NCI-H187 (cell line): ENCODE measurements around the gene ZBTB37.
"Not testable (repeated sequence)": the region's sequence is repeated elsewhere in the genome, so short reads cannot be mapped to it uniquely, and the experiment has no call there.

ENCODE experiments used
- DNase-seq, 2 experiments: peaks; one replicate each; lab custom pipeline; 2025; lab: John Stamatoyannopoulos, UW

The ZBTB37 gene

DNA sequence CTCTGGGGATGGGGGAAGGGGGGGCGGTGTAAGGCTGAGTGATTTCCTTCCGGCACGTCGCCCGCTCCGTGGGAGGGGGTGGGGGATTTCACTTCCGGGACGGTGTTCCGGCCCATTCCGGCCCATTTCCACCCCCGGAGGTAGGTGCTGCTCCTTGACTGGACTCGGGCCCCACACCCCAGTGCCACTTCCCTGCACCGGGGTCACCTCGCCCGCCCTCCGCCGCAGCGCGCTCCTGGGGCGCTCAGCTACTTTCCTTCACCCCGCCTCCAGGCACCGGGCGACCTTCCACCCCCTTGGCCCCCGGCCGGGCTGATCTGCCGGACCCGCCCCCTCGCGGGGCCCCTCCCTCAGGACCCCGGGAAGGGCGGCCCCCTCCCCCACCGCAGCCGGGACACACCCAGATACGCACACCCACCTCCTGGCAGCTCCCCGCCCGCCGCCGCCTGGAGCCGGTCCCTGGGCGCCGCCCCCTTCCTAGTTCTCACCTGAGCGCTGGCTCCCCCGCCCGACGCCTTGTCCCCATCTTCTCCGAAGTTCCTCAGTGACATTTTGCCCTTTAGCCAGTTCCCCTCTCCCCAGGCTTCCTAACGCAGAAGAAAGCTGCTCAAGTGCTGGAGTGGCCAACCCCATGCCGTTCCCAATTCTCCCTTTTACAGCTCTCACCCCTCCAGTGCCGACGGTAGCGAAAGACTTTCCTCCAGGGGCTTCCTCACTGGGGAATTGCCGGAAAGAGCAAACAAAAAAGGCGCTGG lies at the start of gene ZBTB37:
TSS of gene ZBTB37 (plus strand) at position 115 of the 755 bp plus-strand sequence. CDS start 1,846 bp downstream, outside the sequence.
- peak; percentile 98 to 99 for DNase-seq

GRCh38 chr1:173818459-173818858 lies 49.7 kb upstream of the ZBTB37 start:
- no peak for DNase-seq

DNA sequence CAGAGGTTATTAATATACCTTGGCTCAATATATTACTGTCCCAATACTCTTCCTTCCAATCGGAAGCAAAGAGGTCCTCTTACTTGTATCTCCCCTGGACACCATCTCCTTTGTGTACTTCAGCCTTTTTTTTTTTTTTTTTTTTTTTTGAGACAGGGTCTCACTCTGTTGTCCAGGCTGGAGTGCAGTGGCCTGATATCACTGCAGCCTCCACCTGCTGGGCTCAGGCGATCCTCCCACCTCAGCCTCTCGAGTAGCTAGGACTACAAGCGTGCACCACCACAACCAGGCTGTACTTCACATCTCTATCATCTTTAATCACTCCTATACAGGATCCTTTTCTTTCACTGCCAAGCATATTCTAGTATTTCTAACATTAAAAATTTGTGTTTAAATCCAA lies 46.5 kb upstream of the ZBTB37 start:
- DNase-seq, result no peak

DNA sequence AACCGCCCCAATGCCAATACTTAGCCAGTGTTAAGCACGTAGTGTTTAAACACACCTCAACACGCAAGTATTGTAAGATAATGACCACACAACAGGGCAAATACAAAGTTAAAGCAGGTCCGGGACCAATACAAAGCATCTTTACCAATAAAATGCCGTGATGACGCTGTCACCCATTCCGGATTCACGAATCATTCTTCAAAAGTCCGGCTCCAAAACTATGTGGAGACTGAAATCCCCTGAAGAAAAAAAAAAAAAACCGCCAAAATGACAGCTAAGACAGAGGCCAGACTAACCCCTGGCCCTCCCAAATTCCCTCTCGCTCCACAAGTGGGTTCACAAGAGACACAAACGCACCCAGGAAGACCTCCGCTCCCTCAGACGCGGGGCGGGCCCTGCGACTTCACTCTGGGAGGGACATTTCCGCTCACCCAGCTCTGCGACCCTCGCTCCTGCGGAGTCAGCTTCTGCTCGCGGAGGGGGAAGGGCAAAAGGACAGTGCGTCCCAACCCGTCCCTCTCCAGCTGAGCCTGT lies 44.3 kb upstream of the ZBTB37 start:
- no peak for DNase-seq

- peak; percentile 99 for DNase-seq
Measured at GRCh38 chr1:173824315-173825081, 43.7 kb upstream of the ZBTB37 start, which contains the start of the genes CENPL and DARS2. CENPL (minus strand) TSS chr1:173824883; CDS start chr1:173811299, 13,584 bp downstream. DARS2 (plus strand) TSS chr1:173824673; CDS start chr1:173825230, 557 bp downstream.

DNA sequence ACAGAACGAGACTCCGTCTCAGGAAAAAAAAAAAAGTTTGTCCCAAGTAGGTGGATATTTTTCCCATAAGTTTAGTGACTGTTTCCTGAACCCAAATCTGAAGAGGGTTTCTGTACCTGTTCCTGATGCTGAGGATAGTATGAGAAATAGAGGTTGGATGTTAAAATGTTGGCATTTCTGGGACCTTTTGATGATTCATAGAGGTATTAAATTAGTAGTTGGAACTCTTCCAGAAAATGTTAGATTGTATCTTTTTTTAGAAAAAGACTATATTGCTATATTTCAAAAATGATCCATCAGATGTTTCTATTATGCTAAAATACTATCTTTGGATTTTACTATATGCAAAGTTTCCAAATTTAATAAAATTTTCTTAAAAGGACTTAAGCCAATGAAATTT lies 40.6 kb upstream of the ZBTB37 start:
- DNase-seq, result no peak

DNA sequence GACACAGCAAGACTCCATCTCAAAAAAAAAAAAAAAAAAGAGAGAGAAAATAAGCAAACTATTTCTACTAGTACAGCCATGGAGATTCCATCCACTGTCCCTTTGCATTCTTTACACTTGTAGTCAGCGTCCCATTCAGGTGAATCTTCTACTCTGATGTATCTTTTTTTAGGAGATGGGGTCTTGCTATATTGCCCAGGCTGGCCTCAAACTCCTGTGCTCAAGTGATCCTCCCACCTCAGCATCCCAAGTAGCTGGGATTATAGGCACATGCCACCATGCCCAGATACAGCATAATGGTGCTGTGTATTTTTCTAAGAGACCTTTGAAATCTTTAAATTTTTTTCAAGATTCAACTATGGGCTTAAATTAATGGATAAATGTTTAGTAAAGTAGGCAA lies 35.4 kb upstream of the ZBTB37 start:
- DNase-seq, result no peak

GRCh38 chr1:173852105-173852504 lies 16.1 kb upstream of the ZBTB37 start:
- DNase-seq, result no peak

- no peak for DNase-seq
Measured at GRCh38 chr1:173853074-173853473, 15.1 kb upstream of the ZBTB37 start.

DNA sequence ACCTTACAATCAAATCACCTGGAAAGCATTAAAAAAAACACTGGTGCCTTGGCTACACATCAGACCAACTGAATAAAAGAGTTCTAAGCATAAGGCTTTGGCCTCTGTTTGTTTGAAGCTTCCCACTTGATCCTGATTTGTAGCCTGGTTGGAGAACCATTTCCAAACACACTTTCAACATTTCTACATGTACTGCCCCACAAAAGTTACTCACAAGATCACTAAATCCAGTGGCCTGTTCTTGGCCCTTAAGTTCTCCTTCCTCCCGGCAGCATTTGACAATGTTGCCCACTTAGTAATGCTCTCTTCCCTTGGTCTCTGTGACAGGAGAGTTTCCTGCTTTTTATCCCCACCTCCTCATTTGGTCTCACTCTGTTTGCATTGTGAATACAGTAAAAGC lies 12.2 kb upstream of the ZBTB37 start:
- DNase-seq, result no peak

GRCh38 chr1:173856903-173857302 lies 11.3 kb upstream of the ZBTB37 start:
- DNase-seq, result no peak

- DNase-seq, result no peak
Measured at GRCh38 chr1:173857363-173857917, 10.7 kb upstream of the ZBTB37 start.

- not testable (repeated sequence) for DNase-seq
Measured at GRCh38 chr1:173859547-173859946, 8.6 kb upstream of the ZBTB37 start.

- no peak for DNase-seq
Measured at GRCh38 chr1:173860065-173860464, 8.1 kb upstream of the ZBTB37 start.

DNA sequence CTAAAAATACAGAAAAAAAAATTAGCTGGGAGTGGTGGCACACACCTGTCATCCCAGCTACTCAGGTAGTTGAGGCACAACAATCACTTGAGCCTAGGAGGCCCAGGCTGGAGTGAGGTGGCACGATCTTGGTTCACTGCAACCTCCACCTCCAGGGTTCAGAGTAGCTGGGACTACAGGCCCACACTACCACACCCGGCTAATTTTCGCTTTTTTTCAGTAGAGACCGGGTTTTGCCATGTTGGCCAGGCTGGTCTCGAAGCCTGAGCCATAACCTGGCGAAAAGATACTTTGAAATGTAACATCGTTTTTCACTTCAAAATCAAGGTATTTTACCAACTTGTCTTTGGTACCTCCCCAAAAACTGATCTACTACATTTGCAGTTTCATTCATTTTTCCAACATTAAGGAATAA lies 6.4 kb upstream of the ZBTB37 start:
- DNase-seq, result no peak

DNA sequence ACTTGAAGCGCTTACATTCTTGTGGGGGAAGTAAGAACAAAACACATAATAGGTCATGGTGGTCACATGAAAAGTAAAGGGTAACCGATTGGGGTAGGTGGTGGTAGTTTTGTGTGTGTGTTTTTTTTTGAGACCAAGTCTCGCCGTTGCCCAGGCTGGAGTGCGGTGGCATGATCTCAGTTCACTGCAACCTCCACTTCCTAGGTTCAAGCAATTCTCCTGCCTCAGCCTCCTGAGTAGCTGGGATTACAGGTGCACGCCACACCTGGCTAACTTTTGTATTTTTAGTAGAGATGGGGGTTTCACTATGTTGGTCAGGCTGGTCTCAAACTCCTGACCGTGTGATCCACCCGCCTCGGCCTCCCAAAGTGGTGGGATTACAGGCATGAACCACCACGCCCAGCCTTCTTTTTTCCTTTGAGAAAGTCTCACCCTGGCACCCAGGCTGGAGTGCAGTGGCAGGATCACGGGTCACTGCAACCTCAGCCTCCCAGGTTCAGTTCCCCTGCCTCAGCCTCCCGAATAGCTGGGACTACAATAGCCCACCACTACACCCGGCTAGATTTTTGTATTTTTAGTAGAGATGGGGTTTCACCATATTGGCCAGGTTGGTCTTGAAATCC lies 5.9 kb upstream of the ZBTB37 start:
- DNase-seq, result not testable (repeated sequence)

DNA sequence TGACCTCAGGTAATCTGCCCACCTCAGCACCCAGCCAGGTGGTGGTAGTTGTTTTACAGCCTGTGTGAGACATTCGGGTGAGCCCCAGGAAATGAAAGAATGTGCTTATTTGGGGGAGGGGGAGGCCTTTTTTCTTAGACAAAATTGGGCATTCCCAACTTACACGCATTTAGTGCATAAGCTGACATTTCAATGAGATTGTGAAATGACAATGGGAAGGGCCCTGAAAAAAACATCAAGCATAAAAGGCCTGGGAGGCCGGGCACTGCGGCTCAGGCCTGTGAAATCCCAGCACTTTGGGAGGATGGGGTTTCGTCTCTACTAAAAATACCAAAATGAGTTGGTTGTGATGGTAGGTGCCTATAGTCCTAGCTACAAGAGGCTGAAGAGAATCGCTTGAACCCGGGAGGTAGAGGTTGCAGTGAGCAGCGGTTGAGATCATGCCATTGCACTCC lies 5.4 kb upstream of the ZBTB37 start:
- DNase-seq, result no peak

- no peak for DNase-seq
Measured at GRCh38 chr1:173863224-173864161, 4.7 kb upstream of the ZBTB37 start.

DNA sequence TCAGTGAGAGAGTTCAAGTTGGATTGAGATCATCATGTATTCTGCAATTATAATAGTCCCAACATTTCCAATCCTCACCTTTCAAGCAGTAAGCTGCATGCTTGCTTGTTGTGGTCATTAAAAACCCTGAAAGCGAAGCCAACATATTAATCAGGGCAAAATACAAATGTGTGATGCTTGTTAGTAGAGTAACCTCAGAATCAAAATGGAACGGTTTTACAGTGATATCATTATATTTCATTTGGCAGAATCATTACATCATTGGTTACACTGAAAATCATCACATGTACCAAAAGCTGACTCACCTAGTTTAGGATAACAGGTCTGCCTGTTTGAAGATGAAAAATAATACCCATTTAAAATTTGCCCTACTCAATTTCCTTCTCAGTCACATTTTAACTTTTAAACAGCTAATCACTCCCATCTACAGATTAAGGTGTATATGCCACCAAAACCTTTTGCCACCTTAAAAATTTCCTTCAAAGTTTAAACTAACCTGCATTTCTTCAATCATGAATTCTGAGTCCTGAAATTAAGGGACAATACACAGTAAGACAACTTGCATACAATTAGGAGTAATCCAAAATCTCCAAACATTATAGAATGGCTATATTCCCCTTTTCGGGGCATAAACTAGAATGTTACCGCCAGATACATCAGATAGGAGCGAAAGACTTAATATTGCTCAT lies 3.9 kb upstream of the ZBTB37 start:
- no peak for DNase-seq

GRCh38 chr1:173865468-173866164 lies 2.6 kb upstream of the ZBTB37 start:
- DNase-seq, result no peak
